HepG2 (cell line): ENCODE data around the gene ABCA2. TPM values are rescaled to one million over a fixed set of nuclear protein-coding genes. Genes with fewer than 3 reads are reported as not detected.

ENCODE experiments used
- ATAC-seq: fragments of 200-7000 bp; cut with Tn5 transposase; 3 replicates; pipeline ENCODE4 v1.9.1; 2020; ENCODE audit warnings: mild to moderate bottlenecking, moderate library complexity
- BruUV-seq: library from RNA; stranded (reverse); fragments of 400-500 nt; replicated peaks from 2 replicates; lab custom pipeline; 2021; lab: Mats Ljungman, UMichigan
- CTCF ChIA-PET: fragments of 300-600 bp; formaldehyde crosslinking; extraction: SDS; loops from one replicate; lab custom pipeline; 2021; ENCODE audit warnings: low total read pairs, inconsistent platforms, low intra/inter-chr PET ratio; lab: Yijun Ruan, JAX
- POLR2A ChIA-PET: fragments of 350-600 bp; sonication (Branson Sonifier 250); formaldehyde crosslinking; loops from one replicate; lab custom pipeline; 2020; ENCODE audit warnings: antibody characterized with exemption, inconsistent platforms; lab: Yijun Ruan, JAX
- DNase-seq: peaks from one replicate; pipeline ENCODE4 v3.0.0-alpha.2; 2015; ENCODE audit warnings: low spot score
- FAIRE-seq: peaks from 3 replicates; lab custom pipeline; 2011; peaks lifted over from hg19 to GRCh38; lab: Jason Lieb, UNC
- H2AFZ ChIP-seq: one replicate; pipeline ENCODE4 v1.6.1; 2011; ENCODE audit warnings: low read length, inconsistent platforms
- H3K27ac ChIP-seq: fragments of 300-600 bp; 3 replicates; pipeline ENCODE4 v1.8.0; 2011; ENCODE audit warnings: mixed run types, mild to moderate bottlenecking, mixed read lengths, low read length, inconsistent platforms; ENCODE audit not compliant: insufficient read depth; ENCODE audit errors: extremely low read length
- H3K27me3 ChIP-seq, 2 experiments: fragments of 200-600 bp in 1 of 2; 2 replicates in 1 of 2; 3 replicates in 1 of 2; pipeline versions ENCODE4 v1.6.0 to v1.8.0; 2011; ENCODE audit warnings: low read length in 2 of 2, mild to moderate bottlenecking in 2 of 2, moderate library complexity in 2 of 2, inconsistent platforms in 1 of 2; ENCODE audit not compliant: insufficient read depth in 2 of 2, control insufficient read depth in 1 of 2
- H3K36me3 ChIP-seq, 2 experiments: fragments of 200-600 bp in 1 of 2; replicated peaks in 1 of 2; 2 replicates in 1 of 2; 3 replicates in 1 of 2; pipeline versions ENCODE4 v1.5.1 to v1.8.0; 2011; ENCODE audit warnings: low read length in 2 of 2, inconsistent platforms in 1 of 2; ENCODE audit not compliant: insufficient read depth in 2 of 2, control insufficient read depth in 1 of 2
- H3K4me1 ChIP-seq: 2 replicates; pipeline ENCODE4 v1.5.1; 2012; ENCODE audit warnings: low read length, inconsistent platforms; ENCODE audit not compliant: insufficient read depth
- H3K4me2 ChIP-seq: 2 replicates; pipeline ENCODE4 v1.6.0; 2011; ENCODE audit warnings: low read depth, low read length, inconsistent platforms
- H3K4me3 ChIP-seq, 3 experiments: fragments of 200-600 bp in 1 of 3; sonication (generic), shearing (Covaris generic) in 1 of 3; replicated peaks in 1 of 3; 2 replicates each; pipeline ENCODE4 v1.5.1; 2011 to 2016; ENCODE audit warnings: low read length in 3 of 3, inconsistent platforms in 2 of 3, low read depth in 2 of 3, mild to moderate bottlenecking in 2 of 3, control low read depth in 1 of 3, mixed read lengths in 1 of 3; ENCODE audit not compliant: insufficient read depth in 1 of 3
- H3K79me2 ChIP-seq: one replicate; pipeline ENCODE4 v1.6.1; 2011; ENCODE audit warnings: low read length, inconsistent platforms; ENCODE audit not compliant: insufficient read depth
- H3K9ac ChIP-seq: 2 replicates; pipeline ENCODE4 v1.6.0; 2011; ENCODE audit warnings: mild to moderate bottlenecking, low read depth, low read length, inconsistent platforms; ENCODE audit not compliant: insufficient read depth
- H3K9me3 ChIP-seq: 2 replicates; pipeline ENCODE4 v1.5.1; 2012; ENCODE audit warnings: mild to moderate bottlenecking, low read length
- H4K20me1 ChIP-seq: 2 replicates; pipeline ENCODE4 v1.6.0; 2011; ENCODE audit warnings: inconsistent platforms, mild to moderate bottlenecking, low read length, moderate library complexity; ENCODE audit not compliant: insufficient read depth
- CCAR2 ChIP-seq: fragments of 200-400 bp; formaldehyde crosslinking; optimal IDR thresholded peaks from 2 replicates; pipeline ENCODE3; 2018; ENCODE audit warnings: low read depth, mild to moderate bottlenecking, low read length, moderate library complexity
- ZNF138 ChIP-seq: sonication (generic); formaldehyde crosslinking; IDR thresholded peaks from 2 replicates; pipeline ENCODE4 v1.5.0; 2020; ENCODE audit warnings: mild to moderate bottlenecking, low read depth, missing genetic modification reagents
- ZNF225 ChIP-seq: sonication (generic); formaldehyde crosslinking; IDR thresholded peaks from 2 replicates; pipeline ENCODE4 v1.4.0; 2020; ENCODE audit warnings: mild to moderate bottlenecking, missing genetic modification reagents
- ZNF251 ChIP-seq: sonication (generic); formaldehyde crosslinking; IDR thresholded peaks from 2 replicates; pipeline ENCODE4 v1.9.0; 2021; ENCODE audit warnings: mild to moderate bottlenecking, missing genetic modification reagents
- ZNF326 ChIP-seq: sonication (generic); formaldehyde crosslinking; IDR thresholded peaks from 2 replicates; pipeline ENCODE4 v1.4.0; 2020; ENCODE audit warnings: missing genetic modification reagents, borderline replicate concordance
- ZNF337 ChIP-seq: sonication (generic); formaldehyde crosslinking; IDR thresholded peaks from 2 replicates; pipeline ENCODE4 v1.5.1; 2020; ENCODE audit warnings: missing genetic modification reagents, low read depth, mild to moderate bottlenecking, borderline replicate concordance
- ZNF432 ChIP-seq: sonication (generic); formaldehyde crosslinking; IDR thresholded peaks from 2 replicates; pipeline ENCODE4 v1.5.0; 2020; ENCODE audit warnings: missing genetic modification reagents, mild to moderate bottlenecking, borderline replicate concordance
- ZNF546 ChIP-seq: sonication (generic); formaldehyde crosslinking; conservative IDR thresholded peaks from 2 replicates; pipeline ENCODE4 v1.8.1; 2023; ENCODE audit warnings: mild to moderate bottlenecking, missing genetic modification reagents
- ZNF572 ChIP-seq: sonication (generic); formaldehyde crosslinking; IDR thresholded peaks from 2 replicates; pipeline ENCODE4 v1.5.1; 2020; ENCODE audit warnings: mild to moderate bottlenecking, missing genetic modification reagents
- ZNF678 ChIP-seq: sonication (generic); formaldehyde crosslinking; IDR thresholded peaks from 2 replicates; pipeline ENCODE4 v1.4.0; 2020; ENCODE audit warnings: mild to moderate bottlenecking, missing genetic modification reagents
- ZNF713 ChIP-seq: sonication (generic); formaldehyde crosslinking; IDR thresholded peaks from 2 replicates; pipeline ENCODE4 v1.4.0; 2020; ENCODE audit warnings: mild to moderate bottlenecking, missing genetic modification reagents
- ZNF883 ChIP-seq: sonication (generic); formaldehyde crosslinking; IDR thresholded peaks from 2 replicates; pipeline ENCODE4 v1.5.1; 2020; ENCODE audit warnings: mild to moderate bottlenecking, missing genetic modification reagents; ENCODE audit errors: not compliant biosample characterization
- ZSCAN29 ChIP-seq: sonication (generic); formaldehyde crosslinking; conservative IDR thresholded peaks from 2 replicates; pipeline ENCODE4 v1.4.0; 2020; ENCODE audit warnings: mild to moderate bottlenecking, missing genetic modification reagents
- WGBS: methylation state at CpG from one replicate; pipeline ENCODE4 v1.1.6; 2017; ENCODE audit warnings: low lambda C conversion rate; 5-methylcytosine and 5-hydroxymethylcytosine counted together
- in situ Hi-C: cut with HindIII; loops from 2 replicates; pipeline ENCODE4 v1.10.0; 2017; ENCODE audit warnings: low pct_unique_long_range_greater_than_20kb; ENCODE audit not compliant: extremely low pct_ligation_motif_present
- intact Hi-C: fragments of 100-400 bp; cut with micrococcal nuclease; formaldehyde crosslinking; loops from one replicate; pipeline ENCODE4 v1.10.0; 2022; ENCODE audit not compliant: unreplicated experiment
- polyA plus RNA-seq, 8 experiments: library from polyadenylated mRNA; depleted of rRNA in 3 of 8; stranded (reverse) in 7 of 8; unstranded in 1 of 8; fragments of >200 nt; fragmentation: Illumina TruSeq in 4 of 8; extraction: Trizol in 4 of 8; gene quantifications; 2 replicates each; pipeline versions ENCODE4 v1.2.1 to v1.2.3, GENCODE V29; 2011 to 2016; ENCODE audit warnings: low read depth in 4 of 8, missing spikeins in 1 of 8, mixed read lengths in 1 of 8; ENCODE audit not compliant: insufficient read depth in 1 of 8
- total RNA-seq, 5 experiments: library from RNA; depleted of rRNA; stranded (reverse); fragments of >200 nt; fragmentation: Illumina TruSeq; extraction: Trizol; gene quantifications; 2 replicates each; pipeline ENCODE4 v1.2.3, GENCODE V29; 2016; ENCODE audit warnings: low read depth in 1 of 5
- TF ChIP-seq, protein P1 (sequence below): IDR thresholded peaks from 2 replicates; pipeline ENCODE4 v1.6.1; 2016; ENCODE audit warnings: missing compliant biosample characterization, missing genetic modification reagents, borderline replicate concordance
- TF ChIP-seq, protein P2 (sequence below): IDR thresholded peaks from 2 replicates; pipeline ENCODE4 v1.6.1; 2016; ENCODE audit warnings: low read depth, borderline replicate concordance
- TF ChIP-seq, protein P3 (sequence below): sonication (generic); formaldehyde crosslinking; IDR thresholded peaks from 2 replicates; pipeline ENCODE4 v1.9.0; 2022; ENCODE audit warnings: missing genetic modification reagents, mild to moderate bottlenecking, borderline replicate concordance
- TF ChIP-seq, protein P4 (sequence below): sonication (generic); formaldehyde crosslinking; IDR thresholded peaks from 2 replicates; pipeline ENCODE4 v1.8.0; 2022; ENCODE audit warnings: missing genetic modification reagents, mild to moderate bottlenecking, borderline replicate concordance
- TF ChIP-seq, protein P5 (sequence below): sonication (generic); formaldehyde crosslinking; IDR thresholded peaks from 2 replicates; pipeline ENCODE4 v1.4.0; 2020; ENCODE audit warnings: missing genetic modification reagents, mild to moderate bottlenecking, borderline replicate concordance

Gene ABCA2
- total and polyA plus RNA-seq, 2 of the 13 experiments (the other 11 are each of a cell fraction or from before 2014, with no cell fraction given), result 2.9 to 19.2 TPM

DNA sequence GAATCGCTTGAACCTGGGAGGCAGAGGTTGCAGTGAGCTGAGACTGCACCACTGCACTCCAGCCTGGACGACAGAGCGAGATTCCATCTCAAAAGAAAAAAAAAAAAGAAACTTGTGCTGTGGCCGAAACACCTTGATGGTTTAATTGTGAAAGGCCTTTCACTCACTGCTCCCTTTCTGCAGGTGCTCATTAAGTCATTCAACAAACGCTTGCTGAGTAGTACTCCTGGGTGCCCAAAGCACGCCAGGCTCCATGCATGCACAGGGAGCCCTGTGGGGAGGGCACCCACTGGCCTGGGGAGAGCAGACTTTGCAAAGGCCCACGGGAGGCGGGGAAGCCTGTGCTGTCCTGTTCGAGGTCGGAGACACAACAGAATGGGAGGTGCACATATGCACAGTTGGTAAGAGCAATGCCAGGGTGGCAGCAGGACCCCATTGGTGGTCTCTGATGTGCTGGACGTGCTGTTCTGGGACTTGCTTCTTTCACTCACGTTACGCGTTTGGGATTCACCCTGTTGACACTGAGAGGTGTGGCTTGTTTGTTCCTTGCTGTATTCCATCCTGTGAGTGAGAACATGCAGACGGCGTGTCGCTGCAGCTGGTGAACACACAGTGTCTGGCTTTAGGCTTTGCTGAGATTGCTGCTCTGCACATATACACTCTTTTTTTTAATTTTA, 28.8 kb upstream of the ABCA2 start:
- ChIA-PET CTCF (no interaction called here), POLR2A (interaction anchor here (1.3 to 4.4 kb wide), 4 partner anchors 10 to 30 kb away, joined by 3 to 55 read pairs (median 21); partner anchors contain the start of genes MAN1B1 and SAPCD2)
- Histone ChIP-seq H3K36me3 (no peaks in the 10 kb centered on the region), H2AFZ (no peak overlapping the region), H3K27me3 (no peaks in the 10 kb centered on the region; a peak in 2 of 5 replicates), H3K9me3 (no peaks in the 10 kb centered on the region), H3K4me1 (peaks cover 57% of the 10 kb centered on the region), H3K4me2 (peak overlapping the region; percentile 38; the same call in 1 of the 2 replicates), H4K20me1 (no peaks in the 10 kb centered on the region), H3K9ac (no peak overlapping the region), H3K79me2 (peaks cover 9% of the 10 kb centered on the region), H3K4me3 (peak overlapping the region in 1 of 3 experiments; percentile 27; a peak in 2 of 6 replicates), H3K27ac (no peak overlapping the region)
- peak; percentile 49 for DNase-seq
- intact Hi-C loops, result no loop called here
- WGBS, result 46% methylated on average over 14 of the region's 17 CpGs
- no peak for ATAC-seq
- in situ Hi-C loops, result no loop called here
- no peak for FAIRE-seq
- BruUV-seq, result no TSS peak
- TF ChIP-seq CCAR2 (no peak), ZNF251 (CRISPR knock-in tag) (no peak), ZNF713 (no peak), ZNF138 (no peak), ZNF326 (CRISPR knock-in tag) (peak; percentile 81; the same call in 1 of the 2 replicates), ZNF678 (CRISPR knock-in tag) (no peak), ZSCAN29 (CRISPR knock-in tag) (no peak), ZNF337 (CRISPR knock-in tag) (no peak), ZNF883 (no peak), ZNF432 (CRISPR knock-in tag) (no peak), ZNF225 (CRISPR knock-in tag) (no peak), ZNF572 (CRISPR knock-in tag) (no peak), ZNF546 (CRISPR knock-in tag) (no peak)
- TF ChIP-seq, protein P1, sequence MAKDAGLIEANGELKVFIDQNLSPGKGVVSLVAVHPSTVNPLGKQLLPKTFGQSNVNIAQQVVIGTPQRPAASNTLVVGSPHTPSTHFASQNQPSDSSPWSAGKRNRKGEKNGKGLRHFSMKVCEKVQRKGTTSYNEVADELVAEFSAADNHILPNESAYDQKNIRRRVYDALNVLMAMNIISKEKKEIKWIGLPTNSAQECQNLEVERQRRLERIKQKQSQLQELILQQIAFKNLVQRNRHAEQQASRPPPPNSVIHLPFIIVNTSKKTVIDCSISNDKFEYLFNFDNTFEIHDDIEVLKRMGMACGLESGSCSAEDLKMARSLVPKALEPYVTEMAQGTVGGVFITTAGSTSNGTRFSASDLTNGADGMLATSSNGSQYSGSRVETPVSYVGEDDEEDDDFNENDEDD (CRISPR knock-in tag), result 0 out of 2 replicates have a peak, but pooled peaks have one; percentile 10
- TF ChIP-seq, protein P2, sequence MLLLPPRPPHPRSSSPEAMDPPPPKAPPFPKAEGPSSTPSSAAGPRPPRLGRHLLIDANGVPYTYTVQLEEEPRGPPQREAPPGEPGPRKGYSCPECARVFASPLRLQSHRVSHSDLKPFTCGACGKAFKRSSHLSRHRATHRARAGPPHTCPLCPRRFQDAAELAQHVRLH, result no peak
- TF ChIP-seq, protein P3, sequence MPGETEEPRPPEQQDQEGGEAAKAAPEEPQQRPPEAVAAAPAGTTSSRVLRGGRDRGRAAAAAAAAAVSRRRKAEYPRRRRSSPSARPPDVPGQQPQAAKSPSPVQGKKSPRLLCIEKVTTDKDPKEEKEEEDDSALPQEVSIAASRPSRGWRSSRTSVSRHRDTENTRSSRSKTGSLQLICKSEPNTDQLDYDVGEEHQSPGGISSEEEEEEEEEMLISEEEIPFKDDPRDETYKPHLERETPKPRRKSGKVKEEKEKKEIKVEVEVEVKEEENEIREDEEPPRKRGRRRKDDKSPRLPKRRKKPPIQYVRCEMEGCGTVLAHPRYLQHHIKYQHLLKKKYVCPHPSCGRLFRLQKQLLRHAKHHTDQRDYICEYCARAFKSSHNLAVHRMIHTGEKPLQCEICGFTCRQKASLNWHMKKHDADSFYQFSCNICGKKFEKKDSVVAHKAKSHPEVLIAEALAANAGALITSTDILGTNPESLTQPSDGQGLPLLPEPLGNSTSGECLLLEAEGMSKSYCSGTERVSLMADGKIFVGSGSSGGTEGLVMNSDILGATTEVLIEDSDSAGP (CRISPR knock-in tag), result no peak
- TF ChIP-seq, protein P4, sequence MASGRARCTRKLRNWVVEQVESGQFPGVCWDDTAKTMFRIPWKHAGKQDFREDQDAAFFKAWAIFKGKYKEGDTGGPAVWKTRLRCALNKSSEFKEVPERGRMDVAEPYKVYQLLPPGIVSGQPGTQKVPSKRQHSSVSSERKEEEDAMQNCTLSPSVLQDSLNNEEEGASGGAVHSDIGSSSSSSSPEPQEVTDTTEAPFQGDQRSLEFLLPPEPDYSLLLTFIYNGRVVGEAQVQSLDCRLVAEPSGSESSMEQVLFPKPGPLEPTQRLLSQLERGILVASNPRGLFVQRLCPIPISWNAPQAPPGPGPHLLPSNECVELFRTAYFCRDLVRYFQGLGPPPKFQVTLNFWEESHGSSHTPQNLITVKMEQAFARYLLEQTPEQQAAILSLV (CRISPR knock-in tag), result no peak
- TF ChIP-seq, protein P5, sequence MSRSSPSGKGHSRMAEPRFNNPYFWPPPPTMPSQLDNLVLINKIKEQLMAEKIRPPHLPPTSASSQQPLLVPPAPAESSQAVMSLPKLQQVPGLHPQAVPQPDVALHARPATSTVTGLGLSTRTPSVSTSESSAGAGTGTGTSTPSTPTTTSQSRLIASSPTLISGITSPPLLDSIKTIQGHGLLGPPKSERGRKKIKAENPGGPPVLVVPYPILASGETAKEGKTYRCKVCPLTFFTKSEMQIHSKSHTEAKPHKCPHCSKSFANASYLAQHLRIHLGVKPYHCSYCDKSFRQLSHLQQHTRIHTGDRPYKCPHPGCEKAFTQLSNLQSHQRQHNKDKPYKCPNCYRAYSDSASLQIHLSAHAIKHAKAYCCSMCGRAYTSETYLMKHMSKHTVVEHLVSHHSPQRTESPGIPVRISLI, result no peak
